NK-92 (cell line): ENCODE data around the gene ARL8B.
"Not testable (repeated sequence)": the region's sequence is repeated elsewhere in the genome, so short reads cannot be mapped to it uniquely, and the experiment has no call there.

ENCODE experiments used
- DNase-seq: peaks from one replicate; lab custom pipeline; 2025; ENCODE audit not compliant: unreplicated experiment; lab: John Stamatoyannopoulos, UW

The ARL8B gene

DNA sequence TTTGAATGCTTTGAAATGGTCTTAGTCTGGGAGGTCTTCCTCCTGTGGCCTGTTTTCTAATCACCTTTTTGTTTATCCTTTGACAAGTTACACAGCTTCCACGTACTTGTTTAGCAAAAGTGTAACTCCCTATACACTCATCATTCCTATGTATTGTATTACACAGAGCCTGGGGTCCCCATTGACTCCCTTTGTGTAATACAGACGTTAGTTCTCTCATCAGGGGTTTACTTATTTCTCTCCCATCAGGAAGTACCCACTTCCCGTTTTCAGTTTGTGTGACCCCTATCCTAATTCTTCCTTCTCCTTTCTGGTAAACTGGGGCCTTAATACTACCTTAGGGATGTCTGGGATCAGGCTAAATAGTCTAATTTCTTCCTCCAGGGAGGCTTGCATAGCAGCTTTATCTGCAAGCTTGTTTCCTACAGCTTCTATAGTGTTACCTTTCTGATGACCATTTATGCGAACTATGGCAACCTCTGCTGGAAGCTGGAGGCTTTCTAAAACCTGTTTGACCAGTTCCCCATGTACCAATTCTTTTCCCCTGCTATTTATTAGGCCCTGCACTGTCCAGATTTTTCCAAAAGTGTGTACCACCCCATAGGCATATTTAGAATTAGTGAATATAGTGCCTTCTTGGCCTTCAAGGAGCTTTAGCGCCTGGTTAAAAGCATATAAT, 22.4 kb downstream of the ARL8B start:
- DNase-seq, result no peak

DNA sequence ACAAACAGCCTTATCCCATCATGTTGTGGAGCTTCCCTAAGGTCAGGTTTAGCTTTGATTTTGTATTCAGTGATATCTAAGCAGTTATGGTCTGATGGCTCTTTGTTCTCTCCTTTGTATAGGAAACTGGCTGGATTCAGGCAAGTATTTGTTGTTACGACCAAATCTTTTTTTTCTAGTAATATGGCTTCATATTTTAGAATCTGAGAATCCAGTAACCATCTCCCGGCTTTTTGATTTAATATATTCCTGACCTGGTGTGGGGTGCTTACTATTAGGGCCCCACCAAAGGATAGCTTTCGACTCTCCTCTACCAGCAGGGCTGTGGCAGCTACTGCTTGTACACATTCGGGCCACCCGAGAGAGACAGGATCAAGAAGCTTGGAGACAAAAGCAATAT, 23.0 kb downstream of the ARL8B start:
- DNase-seq, result no peak

DNA sequence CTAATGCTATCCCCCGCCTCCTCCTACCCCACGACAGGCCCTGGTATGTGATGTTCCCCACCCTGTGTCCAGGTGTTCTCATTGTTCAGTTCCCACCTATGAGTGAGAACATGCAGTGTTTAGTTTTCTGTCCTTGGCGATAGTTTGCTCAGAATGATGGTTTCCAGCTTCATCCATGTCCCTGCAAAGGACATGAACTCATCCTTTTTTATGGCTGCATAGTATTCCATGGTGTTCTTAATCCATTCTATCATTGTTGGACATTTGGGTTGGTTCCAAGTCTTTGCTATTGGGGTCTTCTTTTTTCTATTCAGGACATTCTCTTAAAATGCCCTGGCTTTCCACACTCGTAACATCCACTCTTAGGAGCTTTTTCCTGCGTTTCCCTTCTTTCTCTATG, 25.1 kb downstream of the ARL8B start:
- DNase-seq, result not testable (repeated sequence)

DNA sequence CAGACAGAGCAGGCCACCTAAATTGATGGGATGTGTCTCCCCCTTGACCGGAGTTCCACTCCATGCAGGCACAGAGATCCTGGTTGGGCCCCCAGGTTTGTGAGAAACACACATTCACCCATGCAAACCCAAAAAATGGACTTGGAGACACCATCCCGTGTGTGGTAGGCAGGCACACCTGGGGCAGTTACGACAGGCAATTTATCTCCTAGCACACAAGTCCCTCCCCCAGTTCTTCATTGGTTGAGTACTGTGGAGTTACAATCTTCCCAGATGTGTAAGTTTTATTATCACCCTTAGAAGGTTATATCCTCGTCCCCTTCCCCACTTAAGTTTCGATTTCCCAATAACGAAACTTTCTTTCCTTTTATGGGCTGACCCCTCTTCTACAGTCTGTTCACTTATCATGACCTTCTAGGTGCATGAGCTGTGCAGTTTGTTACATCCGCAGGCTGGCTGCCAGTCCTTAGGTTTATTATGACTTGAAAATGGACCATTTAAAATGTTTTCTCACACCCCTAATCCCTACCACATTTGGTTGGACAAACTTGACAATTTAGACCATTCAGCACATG, 27.3 kb downstream of the ARL8B start:
- no peak for DNase-seq

DNA sequence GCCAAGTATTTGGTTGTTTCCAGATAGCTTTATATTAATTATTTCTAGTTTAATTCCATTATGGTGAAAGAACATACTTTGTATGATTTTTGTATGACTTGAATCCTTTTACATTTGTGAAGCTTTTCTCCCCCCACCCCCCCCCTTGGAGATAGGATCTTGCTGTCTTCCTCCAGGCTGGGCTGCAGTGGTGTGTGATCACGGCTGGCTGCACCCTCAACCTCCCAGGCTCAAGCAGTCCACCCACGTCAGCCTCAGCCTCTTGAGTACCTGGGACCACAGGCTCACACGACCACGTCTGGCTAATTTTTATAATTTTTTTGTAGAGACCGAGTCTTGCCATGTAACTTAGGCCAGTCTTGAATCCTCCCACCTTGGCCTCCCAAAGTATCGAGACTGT, 29.5 kb downstream of the ARL8B start:
- no peak for DNase-seq

DNA sequence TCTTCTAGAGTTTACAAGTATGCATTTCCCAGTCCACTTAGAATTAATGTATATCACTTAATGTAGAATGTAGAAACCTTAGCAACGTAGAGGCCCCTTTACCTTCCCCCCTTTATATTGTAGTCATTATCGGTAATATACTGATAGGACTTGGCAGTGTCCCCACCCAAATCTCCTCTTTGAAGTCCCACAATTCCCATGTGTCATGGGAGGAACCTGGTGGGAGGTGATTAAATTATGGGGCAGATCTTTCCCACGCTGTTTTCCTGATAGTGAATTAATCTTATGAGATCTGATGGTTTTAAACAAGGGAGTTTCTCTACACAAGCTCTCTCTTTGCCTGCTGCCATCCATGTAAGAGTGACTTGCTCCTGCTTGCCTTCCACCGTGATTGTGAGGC, 31.0 kb downstream of the ARL8B start:
- DNase-seq, result no peak

DNA sequence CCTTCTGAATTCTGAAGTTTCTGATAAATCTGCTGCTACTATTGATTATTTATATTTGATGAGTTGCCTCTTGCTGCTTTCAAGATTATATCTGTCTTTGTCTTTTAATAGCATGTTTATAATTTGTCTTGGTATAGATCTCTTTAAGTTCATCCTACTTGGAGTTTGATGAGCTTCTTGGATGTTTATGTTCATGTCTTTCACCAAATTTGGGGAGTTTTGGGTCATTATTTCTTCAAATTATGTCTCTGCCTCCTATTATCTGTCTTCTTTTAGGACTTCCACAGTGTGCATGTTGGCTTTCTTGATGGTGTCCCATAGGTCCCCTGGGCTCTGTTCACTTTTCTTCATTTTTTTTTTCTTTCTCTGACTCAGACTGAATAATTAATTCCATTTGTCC, 33.1 kb downstream of the ARL8B start:
- DNase-seq, result no peak

DNA sequence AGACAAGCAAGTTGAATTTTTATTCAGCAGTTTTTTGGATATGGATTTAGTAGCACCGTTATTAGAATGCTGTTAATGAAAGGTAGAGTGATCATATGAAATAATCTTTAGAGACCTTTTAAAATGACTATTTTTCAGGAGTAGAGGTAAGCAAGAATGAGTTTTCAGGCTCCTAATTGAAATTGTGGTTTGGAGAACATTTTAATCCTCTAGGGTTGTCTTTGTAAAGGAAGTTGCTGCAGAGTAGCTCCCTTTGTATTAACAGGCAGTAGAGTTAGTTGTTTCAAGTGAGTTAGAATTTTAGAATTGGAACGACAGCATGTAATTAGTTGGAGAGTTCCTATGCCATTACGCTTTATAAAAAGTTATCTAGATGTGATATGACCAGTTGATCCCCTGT, 38.2 kb downstream of the ARL8B start:
- DNase-seq, result no peak

DNA sequence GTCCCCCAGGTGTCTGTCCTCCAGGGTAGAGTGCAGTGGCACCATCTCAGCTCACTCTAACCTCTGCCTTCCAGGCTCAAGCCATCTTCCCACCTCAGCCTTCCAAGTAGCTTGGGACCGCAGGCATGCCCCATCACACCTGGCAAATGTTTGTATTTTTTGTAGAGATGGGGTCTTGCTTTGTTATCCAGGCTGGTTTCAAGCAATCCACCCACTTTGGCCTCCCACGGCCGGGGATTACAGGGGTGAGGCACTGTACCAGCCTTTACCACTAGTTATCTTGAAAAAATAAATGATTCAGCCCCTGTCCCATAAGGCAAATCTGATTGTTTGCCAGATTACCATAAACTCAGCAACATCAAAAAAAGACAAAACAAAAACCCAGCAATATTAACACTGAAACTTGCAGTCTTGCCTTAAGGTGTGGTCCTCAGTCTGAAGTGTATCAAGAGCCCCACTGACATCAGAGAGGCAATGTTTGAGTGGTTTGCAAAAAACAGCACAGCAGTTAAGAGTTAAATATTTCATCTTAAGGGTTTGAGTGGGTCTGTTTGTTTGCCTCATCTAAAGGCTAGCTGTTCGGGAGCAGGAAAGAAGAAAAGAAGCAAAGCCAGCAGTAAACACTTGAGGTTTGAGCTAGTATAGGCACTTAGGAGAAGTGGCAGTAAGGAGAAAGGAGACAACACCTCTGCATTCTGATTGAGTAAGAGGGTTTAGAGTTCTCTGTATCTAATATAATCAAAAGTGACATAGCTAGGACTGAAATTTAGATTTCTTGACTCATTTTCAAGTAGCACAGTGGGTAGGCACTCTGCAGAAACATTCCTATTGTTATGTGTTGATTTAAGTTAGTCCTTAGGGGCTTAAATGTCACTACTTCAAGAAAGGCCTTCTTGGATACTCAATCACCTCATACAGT, 39.1 kb downstream of the ARL8B start:
- no peak for DNase-seq

DNA sequence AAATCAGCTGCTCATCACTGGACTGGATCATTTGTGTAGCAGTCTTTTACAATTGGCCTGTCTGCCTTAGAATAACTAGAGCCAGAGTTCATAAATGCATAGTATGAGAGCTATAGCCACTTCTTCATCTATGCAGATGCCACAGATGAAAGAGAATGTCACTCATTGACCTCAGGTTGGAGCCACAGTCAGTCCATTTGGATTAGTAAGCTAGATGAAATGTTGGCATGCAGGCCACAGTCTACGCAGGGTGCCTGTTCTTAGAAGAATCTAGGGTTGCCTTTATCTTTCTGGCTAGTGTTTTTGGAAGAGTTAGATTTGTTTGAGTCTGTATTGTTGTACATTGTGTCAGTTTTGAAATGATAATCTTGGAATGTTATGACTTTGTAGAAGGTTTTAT, 40.0 kb downstream of the ARL8B start:
- DNase-seq, result no peak

DNA sequence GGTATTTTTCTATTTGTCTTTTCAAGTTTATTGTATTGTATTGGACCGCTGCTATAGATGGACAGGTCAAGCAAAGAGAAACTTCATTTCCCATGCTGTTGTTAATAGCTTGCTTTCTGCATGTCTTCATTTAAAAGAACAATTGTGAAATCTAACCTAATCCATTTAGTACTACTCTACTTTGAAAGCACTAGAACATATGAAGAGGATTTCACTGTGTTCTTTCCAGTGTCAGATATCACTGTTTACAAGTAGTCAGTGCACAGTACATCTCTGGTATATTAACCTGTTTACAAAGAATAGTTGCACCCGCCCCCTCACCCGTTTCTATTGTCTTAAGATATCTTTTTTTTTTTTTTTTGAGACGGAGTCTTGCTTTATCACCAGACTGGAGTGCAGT, 43.6 kb downstream of the ARL8B start:
- no peak for DNase-seq

DNA sequence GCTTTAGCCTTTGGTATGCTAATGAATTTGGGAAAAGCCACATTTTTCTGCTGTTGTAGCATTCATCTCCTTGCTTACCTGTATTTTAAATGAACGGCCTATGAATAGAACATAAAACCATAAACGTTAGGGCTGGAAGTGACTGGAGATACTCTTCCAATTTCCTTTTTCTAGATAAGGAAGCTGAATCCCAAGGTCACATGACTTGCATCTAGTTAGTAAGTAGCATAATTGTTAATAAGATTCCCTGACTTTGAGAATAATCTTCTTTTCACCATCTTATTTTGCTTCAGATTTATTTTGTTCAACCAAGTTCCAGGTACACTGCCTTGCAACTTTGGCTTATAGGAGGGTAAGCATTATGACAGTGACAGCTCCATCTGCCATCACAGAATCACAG, 44.8 kb downstream of the ARL8B start:
- no peak for DNase-seq

DNA sequence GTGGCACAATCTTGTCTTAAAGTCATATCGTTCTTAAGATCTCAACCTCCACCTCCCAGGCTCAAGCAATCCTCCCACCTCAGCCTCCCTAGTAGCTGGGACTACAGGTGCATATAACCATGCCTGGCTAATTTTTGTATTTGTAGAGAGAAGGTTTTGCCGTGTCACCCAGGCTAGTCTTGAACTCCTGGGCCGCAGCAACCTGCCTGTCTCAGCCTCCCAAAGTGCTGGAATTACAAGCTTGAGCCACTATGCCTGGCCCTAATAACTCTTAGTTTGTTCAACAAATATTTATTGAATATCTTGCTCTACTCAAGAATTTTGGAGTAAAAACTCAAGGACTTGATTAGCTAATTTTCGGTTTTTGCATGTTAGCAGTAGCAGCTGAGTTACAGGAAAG, 46.0 kb downstream of the ARL8B start:
- DNase-seq, result no peak

DNA sequence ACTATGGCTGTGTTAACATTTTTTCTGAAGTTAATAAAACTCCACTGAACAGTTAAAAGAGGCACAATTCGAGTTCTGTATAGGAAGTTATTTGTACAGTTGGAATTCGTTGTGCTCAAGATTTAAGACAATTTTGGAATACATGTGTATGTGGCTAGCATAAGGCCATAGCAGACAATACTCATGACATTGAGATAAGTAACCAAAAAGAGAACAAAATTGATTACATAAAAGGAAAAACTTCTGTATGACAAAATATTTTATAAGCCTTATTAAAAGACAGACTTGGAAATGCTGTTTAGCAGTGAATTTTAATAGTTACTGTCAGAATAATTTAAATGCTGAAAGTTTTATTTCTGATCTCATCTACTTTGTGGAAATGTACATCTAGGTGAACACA, 47.7 kb downstream of the ARL8B start:
- DNase-seq, result no peak

DNA sequence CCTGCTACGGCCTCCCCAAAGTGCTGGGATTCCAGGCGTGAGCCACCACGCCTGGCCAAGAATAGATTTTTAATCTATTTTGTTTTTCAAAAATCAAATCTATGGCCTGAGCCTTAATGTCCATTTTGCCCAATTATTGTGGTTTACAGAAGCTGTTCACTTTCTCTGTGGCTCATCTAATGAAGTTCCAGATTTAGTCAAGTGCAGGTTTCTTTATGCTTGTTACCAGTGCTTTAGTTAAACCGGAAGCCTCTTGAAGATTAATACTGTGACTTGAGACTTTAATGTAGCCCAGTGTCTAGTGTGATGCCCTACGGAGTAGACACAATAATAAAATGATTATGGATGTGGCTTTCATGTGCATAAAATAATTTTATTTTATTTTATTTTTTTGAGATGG, 48.9 kb downstream of the ARL8B start:
- DNase-seq, result no peak

DNA sequence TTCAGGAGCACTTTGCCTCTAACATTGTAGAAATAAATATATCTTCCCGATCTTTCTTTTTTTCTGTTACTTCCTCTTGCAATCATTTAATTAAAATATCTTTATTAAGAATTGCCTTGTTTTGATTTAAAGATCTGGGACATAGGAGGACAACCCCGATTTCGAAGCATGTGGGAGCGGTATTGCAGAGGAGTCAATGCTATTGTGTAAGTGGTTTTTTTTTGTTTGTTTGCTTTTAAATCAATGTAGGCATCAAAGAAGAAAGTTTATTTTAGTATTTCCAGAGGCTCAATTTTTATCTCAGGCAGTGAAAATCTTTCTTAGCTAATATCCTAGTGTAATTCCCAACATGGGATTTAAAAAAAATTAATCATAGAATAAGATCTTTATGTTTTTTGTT, 49.9 kb downstream of the ARL8B start:
- no peak for DNase-seq

DNA sequence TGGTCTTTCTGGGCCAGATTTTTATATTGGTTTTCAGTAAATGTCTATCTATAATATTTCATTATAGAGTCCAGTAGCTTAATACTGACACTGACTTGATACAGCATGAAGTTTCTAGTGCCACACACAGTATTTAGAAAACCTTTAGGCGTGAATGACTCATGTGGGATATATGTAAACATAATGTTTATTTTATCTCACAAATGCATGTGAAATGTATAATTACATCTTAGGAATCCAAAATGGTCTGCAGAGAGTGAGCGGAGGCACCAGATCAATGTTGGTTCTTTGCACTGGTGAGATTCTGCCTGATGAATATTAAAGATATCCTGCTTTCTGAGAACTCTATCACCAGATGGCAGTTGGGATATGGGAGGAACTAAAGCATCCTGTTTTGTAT, 56.9 kb downstream of the ARL8B start:
- DNase-seq, result not testable (repeated sequence)

DNA sequence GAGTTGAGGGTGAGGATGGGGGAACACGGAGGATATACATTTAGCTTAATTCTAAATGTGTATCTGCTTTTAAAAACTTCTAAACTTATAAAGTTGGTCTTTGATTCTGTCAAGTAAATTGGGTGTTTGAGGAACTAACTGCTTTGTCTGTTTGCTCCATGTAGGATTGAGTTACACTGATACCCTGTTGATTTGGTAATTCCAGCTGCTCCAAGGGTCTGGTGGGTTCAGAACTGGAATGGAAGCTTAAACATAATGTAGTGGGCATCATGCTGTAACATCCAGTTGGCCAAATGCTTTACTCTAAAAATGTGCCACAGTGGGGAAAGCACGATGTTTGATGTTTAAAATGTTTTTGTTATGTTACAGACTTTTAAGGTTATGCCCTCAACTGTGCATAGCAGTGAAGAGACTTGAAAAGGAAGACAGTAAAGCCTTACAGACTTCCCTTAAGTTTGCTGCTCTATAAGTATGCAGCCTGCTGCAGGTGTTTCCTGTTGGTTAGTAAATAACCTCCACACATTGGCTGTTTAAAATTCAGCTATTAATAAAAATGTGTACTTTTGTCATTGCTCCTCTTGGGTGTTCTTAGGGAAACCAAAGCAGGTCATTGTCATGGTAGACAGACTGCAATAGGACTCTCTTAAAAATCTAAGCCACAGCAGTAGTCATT, 59.5 kb downstream of the ARL8B start:
- no peak for DNase-seq

DNA sequence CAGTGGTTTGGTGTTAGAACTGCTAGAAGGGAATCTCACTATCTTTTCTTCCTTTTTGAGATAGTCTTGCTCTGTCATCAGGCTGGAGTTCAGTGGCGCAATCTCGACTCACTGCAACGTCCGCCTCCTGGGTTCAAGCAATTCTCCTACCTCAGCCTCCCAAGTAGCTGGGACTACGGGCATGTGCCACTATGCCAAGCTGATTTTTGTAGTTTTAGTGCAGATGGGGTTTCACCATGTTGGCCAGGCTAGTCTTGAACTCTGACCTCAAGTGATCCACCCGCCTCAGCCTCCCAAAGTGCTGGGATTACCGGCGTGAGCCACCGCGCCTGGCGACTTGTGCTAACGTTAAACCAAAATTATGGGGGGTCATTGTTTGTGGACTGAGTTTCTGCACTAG, 61.6 kb downstream of the ARL8B start:
- DNase-seq, result not testable (repeated sequence)

DNA sequence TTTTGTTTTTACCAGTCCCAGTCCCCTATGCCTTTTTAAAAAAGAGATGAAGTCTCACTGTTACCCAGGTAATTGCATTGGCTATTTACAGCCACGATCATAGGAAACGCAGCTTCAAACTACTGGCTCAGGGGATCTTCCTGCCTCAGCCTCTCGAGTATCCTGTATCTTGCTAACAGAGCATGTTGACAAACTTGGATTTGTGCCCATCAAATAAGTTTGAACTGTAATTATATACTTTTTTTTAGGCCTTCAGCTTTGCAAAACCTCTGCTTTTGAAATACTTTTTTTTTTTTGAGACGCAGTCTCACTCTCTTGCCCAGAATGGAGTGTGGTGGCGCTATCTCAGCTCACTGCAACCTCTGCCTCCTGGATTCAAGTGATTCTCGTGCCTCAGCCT, 62.4 kb downstream of the ARL8B start:
- DNase-seq, result no peak

DNA sequence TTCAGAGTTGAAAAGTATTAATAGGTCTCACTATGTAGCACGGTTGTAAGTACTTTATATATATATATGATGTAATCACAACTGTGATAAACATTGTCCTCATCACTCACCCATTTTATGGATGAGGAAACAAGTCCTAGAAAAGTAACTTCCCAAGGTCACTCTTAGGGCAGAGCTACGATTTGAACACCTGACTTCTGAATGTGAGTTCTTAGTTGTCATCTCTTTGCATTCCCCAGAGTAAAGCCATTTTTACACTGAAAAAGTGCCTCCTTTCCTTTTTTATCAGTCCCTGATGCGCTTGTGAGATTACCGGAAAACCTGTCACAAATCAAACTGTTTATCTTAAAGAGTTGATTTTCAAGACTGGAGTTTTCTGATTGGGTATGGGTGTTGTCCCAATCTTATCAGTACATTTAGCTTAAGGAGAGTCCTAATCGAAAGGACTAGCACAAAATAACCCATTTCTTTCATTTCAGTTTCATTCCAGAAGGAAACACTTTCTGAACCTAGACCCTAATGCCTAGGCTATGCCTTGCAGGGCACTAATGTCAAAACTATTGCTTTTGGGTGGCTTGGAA, 63.1 kb downstream of the ARL8B start:
- DNase-seq, result no peak
